Aorta (tissue), 5 donors: ENCODE data around the gene FBXL7. TPM values are rescaled to one million over a fixed set of nuclear protein-coding genes. Genes with fewer than 3 reads are reported as not detected.

ENCODE experiments used
- ATAC-seq: fragments of 200-7000 bp; cut with Tn5 transposase; one replicate; pipeline ENCODE4 v1.9.1; 2022; ENCODE audit warnings: moderate library complexity; ENCODE audit not compliant: low FRiP score
- DNase-seq, 2 donors: peaks; one replicate each; pipeline ENCODE4 v3.0.0-alpha.2; 2020
- H3K27ac ChIP-seq, 2 donors: one replicate each; pipeline ENCODE4 v1.5.1; 2013; ENCODE audit warnings: low read length in 2 of 2, mild to moderate bottlenecking in 2 of 2, moderate library complexity in 2 of 2, control low read depth in 1 of 2, inconsistent platforms in 1 of 2, low read depth in 1 of 2
- H3K27me3 ChIP-seq, 2 donors: one replicate each; pipeline ENCODE4 v1.6.1; 2013; ENCODE audit warnings: control low read depth in 1 of 2, low read length in 1 of 2, mild to moderate bottlenecking in 1 of 2, moderate library complexity in 1 of 2; ENCODE audit not compliant: insufficient read depth in 2 of 2, control insufficient read depth in 1 of 2
- H3K36me3 ChIP-seq, 2 donors: one replicate each; pipeline ENCODE4 v1.6.1; 2013; ENCODE audit warnings: control low read depth in 1 of 2, low read length in 1 of 2, mild to moderate bottlenecking in 1 of 2; ENCODE audit not compliant: insufficient read depth in 2 of 2, control insufficient read depth in 1 of 2
- H3K4me1 ChIP-seq, 2 donors: one replicate each; pipeline ENCODE4 v1.6.1; 2013; ENCODE audit warnings: low read length in 2 of 2, control low read depth in 1 of 2, mild to moderate bottlenecking in 1 of 2, moderate library complexity in 1 of 2; ENCODE audit not compliant: insufficient read depth in 2 of 2, control insufficient read depth in 1 of 2
- H3K4me3 ChIP-seq, 2 donors: one replicate each; pipeline ENCODE4 v1.5.1; 2013; ENCODE audit warnings: low read length in 2 of 2, control low read depth in 1 of 2, mild to moderate bottlenecking in 1 of 2
- H3K9me3 ChIP-seq: one replicate; pipeline ENCODE4 v1.6.1; 2013; ENCODE audit warnings: mild to moderate bottlenecking, low read length; ENCODE audit not compliant: control insufficient read depth
- WGBS, 2 donors: extraction: QIAGEN DNeasy Blood & Tissue Kit; methylation state at CpG; one replicate each; pipeline ENCODE4 v1.1.7; 2013; 5-methylcytosine and 5-hydroxymethylcytosine counted together
- intact Hi-C, 2 donors: fragments of 100-400 bp; cut with DNase I; formaldehyde crosslinking; loops; one replicate each; pipeline versions ENCODE4 v1.14.2 to v1.15.0; 2022
- polyA plus RNA-seq, 2 donors: library from polyadenylated mRNA; stranded (reverse); fragments of 200-250 nt; gene quantifications; one replicate each; pipeline ENCODE4 v1.2.3, GENCODE V29; 2013
- total RNA-seq, 2 donors: library from RNA; stranded (reverse); fragmentation: NEBNext Ultra II Directional; extraction: Animal tissue kit (Norgen Biotek cat#: 25700); gene quantifications; one replicate each; pipeline ENCODE4 v1.2.1, GENCODE V29; 2021
- donor health status: healthy with polysubstance abuse.
- donor health status: Bipolar disorder and iron deficiency.
- donor health status: DM: no; HTN: no; CAD: no.
- donor health status: DM: no; HTN: no; CAD: no.
- donor health status: DM: yes; HTN: yes; CAD: no.

The FBXL7 gene
- total and polyA plus RNA-seq, 4 donors = 3.9 to 32.7 (median 14.7) TPM

- ATAC-seq = no peak
- 89 to 92% methylated on average over 3 of the region's 3 CpGs for WGBS, 2 donors
- intact Hi-C loops = no loop called here
These were observed 203.9 kb downstream of the FBXL7 start for GRCh38 chr5:15703901-15704300.

GRCh38 chr5:15704397-15704947 is 204.5 kb downstream of the FBXL7 start:
- Histone ChIP-seq H3K36me3 (no peaks in the 10 kb centered on the region), H3K4me3 (no peak overlapping the region), H3K4me1 (peaks cover 3 to 14% of the 10 kb centered on the region in 2 donors), H3K27ac (no peak overlapping the region), H3K9me3 (no peaks in the 10 kb centered on the region), H3K27me3 (no peaks in the 10 kb centered on the region)
- DNase-seq (no peak), ATAC-seq (no peak)
- intact Hi-C loops = no loop called here

More at GRCh38 chr5:15703901-15704300, 203.9 kb downstream of the FBXL7 start:
- no peak overlapping the region for H3K27ac ChIP-seq
- H3K4me3 ChIP-seq = no peak overlapping the region
- no peaks in the 10 kb centered on the region for H3K27me3 ChIP-seq
- no peaks in the 10 kb centered on the region for H3K36me3 ChIP-seq
- no peaks in the 10 kb centered on the region for H3K9me3 ChIP-seq
- peaks cover 3 to 14% of the 10 kb centered on the region in 2 donors for H3K4me1 ChIP-seq
- DNase-seq = no peak

GRCh38 chr5:15707631-15708030 is 207.7 kb downstream of the FBXL7 start:
- Histone ChIP-seq H3K27ac (no peak overlapping the region), H3K9me3 (no peaks in the 10 kb centered on the region), H3K4me1 (peaks cover 3 to 18% of the 10 kb centered on the region in 2 donors), H3K36me3 (no peaks in the 10 kb centered on the region), H3K4me3 (no peak overlapping the region), H3K27me3 (no peaks in the 10 kb centered on the region)
- 19 to 31% methylated on average over 2 of the region's 2 CpGs for WGBS, 2 donors
- DNase-seq (no peak), ATAC-seq (peak; percentile 53)
- intact Hi-C loops = no loop called here

GRCh38 chr5:15711892-15712291 is 211.9 kb downstream of the FBXL7 start:
- no peak overlapping the region for H3K27ac ChIP-seq
- peaks cover 0 to 13% of the 10 kb centered on the region in 2 donors for H3K4me1 ChIP-seq
- no peaks in the 10 kb centered on the region for H3K27me3 ChIP-seq
- no peak for ATAC-seq
- H3K9me3 ChIP-seq = no peaks in the 10 kb centered on the region
- 94 to 95% methylated on average over 2 of the region's 2 CpGs for WGBS, 2 donors
- DNase-seq = no peak
- H3K4me3 ChIP-seq = no peak overlapping the region
- intact Hi-C loops = no loop called here
- H3K36me3 ChIP-seq = no peaks in the 10 kb centered on the region

DNA sequence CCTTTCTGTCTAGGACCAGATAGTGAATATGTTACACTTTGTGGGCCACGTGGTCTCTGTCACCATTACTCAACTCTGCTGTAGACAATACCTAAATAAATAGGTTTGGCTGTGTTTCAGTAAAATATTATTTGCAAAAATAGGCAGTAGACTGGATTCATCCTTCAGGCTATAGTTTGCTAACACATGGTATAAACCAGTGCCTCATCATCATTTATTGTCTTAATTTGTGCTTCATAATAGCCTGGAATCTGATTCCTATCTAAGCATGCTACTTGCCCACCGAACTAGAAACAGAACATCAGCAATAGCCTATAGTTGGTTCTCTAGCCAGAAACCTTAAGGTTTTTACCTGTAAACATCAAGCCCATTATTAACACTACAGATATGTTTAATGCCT is 215.6 kb downstream of the FBXL7 start:
- H3K36me3 ChIP-seq = no peaks in the 10 kb centered on the region
- no peak overlapping the region for H3K4me3 ChIP-seq
- DNase-seq = no peak
- H3K27me3 ChIP-seq = no peaks in the 10 kb centered on the region
- ATAC-seq = no peak
- no peaks in the 10 kb centered on the region for H3K9me3 ChIP-seq
- H3K27ac ChIP-seq = no peak overlapping the region
- intact Hi-C loops = no loop called here
- 83 to 86% methylated on average over 2 of the region's 2 CpGs for WGBS, 2 donors
- peaks cover 0 to 10% of the 10 kb centered on the region in 2 donors for H3K4me1 ChIP-seq

- Histone ChIP-seq H3K27ac (no peak overlapping the region), H3K4me3 (no peak overlapping the region), H3K27me3 (no peaks in the 10 kb centered on the region), H3K36me3 (no peaks in the 10 kb centered on the region), H3K4me1 (peaks cover 0 to 10% of the 10 kb centered on the region in 2 donors), H3K9me3 (no peaks in the 10 kb centered on the region)
- DNase-seq (no peak), ATAC-seq (no peak)
- intact Hi-C loops = no loop called here
- 64 to 66% methylated on average over 5 of the region's 5 CpGs for WGBS, 2 donors
These were observed 216.0 kb downstream of the FBXL7 start for GRCh38 chr5:15715967-15716366.

DNA sequence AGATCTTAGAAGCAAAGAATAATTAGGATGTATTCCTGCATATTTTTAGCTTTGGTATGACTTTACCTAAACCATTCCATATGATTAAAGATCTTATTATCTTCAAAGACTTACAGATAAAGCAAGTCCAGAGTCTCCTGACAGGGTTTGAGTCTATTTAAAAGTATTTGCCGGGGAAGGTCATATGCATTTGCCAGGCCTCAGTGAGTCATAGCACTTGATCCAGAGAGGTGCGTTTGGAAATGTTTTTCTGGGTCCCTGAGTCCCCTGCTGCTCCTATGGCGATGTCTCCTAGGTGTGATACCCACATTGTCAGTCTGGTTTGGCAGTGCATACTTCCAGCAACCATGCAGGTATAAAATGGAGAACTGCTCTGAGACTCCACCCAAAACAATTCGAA is 217.0 kb downstream of the FBXL7 start:
- Histone ChIP-seq H3K27me3 (no peaks in the 10 kb centered on the region), H3K4me3 (no peak overlapping the region), H3K36me3 (no peaks in the 10 kb centered on the region), H3K4me1 (peaks cover 0 to 7% of the 10 kb centered on the region in 2 donors), H3K9me3 (no peaks in the 10 kb centered on the region), H3K27ac (no peak overlapping the region)
- 49 to 51% methylated on average over 4 of the region's 4 CpGs for WGBS, 2 donors
- intact Hi-C loops = no loop called here
- ATAC-seq (no peak), DNase-seq (no peak)

GRCh38 chr5:15718421-15719179 is 218.6 kb downstream of the FBXL7 start:
- DNase-seq = no peak
- H3K4me3 ChIP-seq = no peak overlapping the region
- no peaks in the 10 kb centered on the region for H3K36me3 ChIP-seq
- intact Hi-C loops = no loop called here
- ATAC-seq = no peak
- no peaks in the 10 kb centered on the region for H3K27me3 ChIP-seq
- H3K9me3 ChIP-seq = no peaks in the 10 kb centered on the region
- 5 to 8% methylated on average over 8 of the region's 8 CpGs for WGBS, 2 donors
- H3K27ac ChIP-seq = no peak overlapping the region
- H3K4me1 ChIP-seq = peaks cover 0 to 7% of the 10 kb centered on the region in 2 donors

DNA sequence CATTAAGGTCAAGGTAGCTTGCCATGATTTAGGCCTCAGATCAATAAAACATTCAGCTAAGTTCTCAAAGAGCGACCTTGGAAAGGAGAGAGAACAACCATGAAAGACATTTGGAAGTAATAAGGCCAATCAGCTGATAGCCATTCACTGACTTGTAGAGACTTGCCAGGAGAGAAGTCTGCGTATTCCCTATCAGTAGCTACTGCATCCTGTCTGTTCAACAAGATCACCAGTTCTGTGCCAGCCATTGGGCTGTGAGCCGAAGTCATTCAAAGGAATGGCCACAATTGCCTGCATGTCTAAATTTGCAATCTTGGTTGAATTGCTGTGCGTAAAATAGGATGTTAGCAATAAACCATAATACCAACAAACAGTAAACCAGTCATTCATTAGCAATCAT is 219.8 kb downstream of the FBXL7 start:
- WGBS, 2 donors = 56 to 68% methylated on average over 4 of the region's 4 CpGs
- ATAC-seq (no peak), DNase-seq (no peak)
- Histone ChIP-seq H3K4me3 (no peak overlapping the region), H3K27me3 (no peaks in the 10 kb centered on the region), H3K4me1 (peaks cover 0 to 7% of the 10 kb centered on the region in 2 donors), H3K36me3 (no peaks in the 10 kb centered on the region), H3K9me3 (no peaks in the 10 kb centered on the region), H3K27ac (no peak overlapping the region)
- intact Hi-C loops = no loop called here
